PFSK-1 (cell line): ENCODE results near the gene RBMS3.

Experiments used
- REST ChIP-seq, 2 experiments: IDR thresholded peaks; 2 replicates each; pipeline versions ENCODE4 v1.6.1 to v1.8.0; 2011 to 2012; ENCODE audit warnings: low read depth in 2 of 2, low read length in 2 of 2, control low read depth in 1 of 2, inconsistent platforms in 1 of 2, mild to moderate bottlenecking in 1 of 2, moderate library complexity in 1 of 2; ENCODE audit not compliant: insufficient read depth in 1 of 2
- TAF1 ChIP-seq: IDR thresholded peaks from 2 replicates; pipeline ENCODE4 v1.6.1; 2012; ENCODE audit warnings: low read length, control low read depth, borderline replicate concordance; ENCODE audit not compliant: insufficient read depth

- TF ChIP-seq REST (IDR thresholded peaks at IDR 0.05; ENCODE audit: insufficient read depth in 1 of 2, low read depth in 2 of 2, low read length in 2 of 2) (no peak), TAF1 (no peak)
Observed at GRCh38 chr3:29331035-29331434, 50.2 kb downstream of the RBMS3 start.
